Ishikawa (cell line): ENCODE measurements around the gene SUPT20H.

Experiments
- CEBPB ChIP-seq: IDR thresholded peaks from 2 replicates; pipeline ENCODE4 v1.6.1; 2012
- CREB1 ChIP-seq: IDR thresholded peaks from 2 replicates; pipeline ENCODE4 v1.6.1; 2012; ENCODE audit warnings: low read depth
- EGR1 ChIP-seq: IDR thresholded peaks from 2 replicates; pipeline ENCODE4 v1.6.1; 2012
- EP300 ChIP-seq: IDR thresholded peaks from 2 replicates; pipeline ENCODE4 v1.6.1; 2012; ENCODE audit warnings: borderline replicate concordance
- FOXM1 ChIP-seq: IDR thresholded peaks from 2 replicates; pipeline ENCODE4 v1.6.1; 2012; ENCODE audit warnings: low read depth, borderline replicate concordance
- RAD21 ChIP-seq: IDR thresholded peaks from 2 replicates; pipeline ENCODE4 v1.6.1; 2012; ENCODE audit warnings: low read depth
- TAF1 ChIP-seq: IDR thresholded peaks from 2 replicates; pipeline ENCODE4 v1.6.1; 2012; ENCODE audit warnings: low read depth, mild to moderate bottlenecking
- TCF12 ChIP-seq: IDR thresholded peaks from 2 replicates; pipeline ENCODE4 v1.6.1; 2012; ENCODE audit warnings: low read depth
- YY1 ChIP-seq: IDR thresholded peaks from 2 replicates; pipeline ENCODE4 v1.6.1; 2012; ENCODE audit warnings: low read depth
- TF ChIP-seq, protein P1 (sequence below): IDR thresholded peaks from 2 replicates; pipeline ENCODE4 v1.6.1; 2012; ENCODE audit warnings: low read depth, mild to moderate bottlenecking
- TF ChIP-seq, protein P2 (sequence below): IDR thresholded peaks from 2 replicates; pipeline ENCODE4 v1.6.1; 2012
- TF ChIP-seq, protein P3 (sequence below): IDR thresholded peaks from 2 replicates; pipeline ENCODE4 v1.6.1; 2012

DNA sequence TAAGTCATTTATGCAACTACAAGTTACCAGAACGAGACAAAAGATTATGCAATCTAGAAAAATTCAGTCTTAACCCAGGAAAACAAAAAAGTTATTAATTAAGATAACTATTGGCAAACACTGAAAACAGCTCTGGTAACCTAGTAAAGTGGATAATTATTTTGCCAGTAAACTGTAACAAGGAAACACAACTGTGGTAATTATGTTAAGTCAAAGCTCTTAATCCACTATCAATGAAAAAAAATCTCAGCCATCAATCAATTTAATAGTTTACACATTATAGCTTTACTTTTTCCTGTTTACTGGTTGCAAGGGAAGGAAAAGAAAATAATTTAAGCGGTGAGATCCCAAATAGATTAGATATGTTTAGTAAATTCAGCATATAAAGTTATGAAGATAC, 47.7 kb downstream of the SUPT20H start:
- TF ChIP-seq, protein P1, sequence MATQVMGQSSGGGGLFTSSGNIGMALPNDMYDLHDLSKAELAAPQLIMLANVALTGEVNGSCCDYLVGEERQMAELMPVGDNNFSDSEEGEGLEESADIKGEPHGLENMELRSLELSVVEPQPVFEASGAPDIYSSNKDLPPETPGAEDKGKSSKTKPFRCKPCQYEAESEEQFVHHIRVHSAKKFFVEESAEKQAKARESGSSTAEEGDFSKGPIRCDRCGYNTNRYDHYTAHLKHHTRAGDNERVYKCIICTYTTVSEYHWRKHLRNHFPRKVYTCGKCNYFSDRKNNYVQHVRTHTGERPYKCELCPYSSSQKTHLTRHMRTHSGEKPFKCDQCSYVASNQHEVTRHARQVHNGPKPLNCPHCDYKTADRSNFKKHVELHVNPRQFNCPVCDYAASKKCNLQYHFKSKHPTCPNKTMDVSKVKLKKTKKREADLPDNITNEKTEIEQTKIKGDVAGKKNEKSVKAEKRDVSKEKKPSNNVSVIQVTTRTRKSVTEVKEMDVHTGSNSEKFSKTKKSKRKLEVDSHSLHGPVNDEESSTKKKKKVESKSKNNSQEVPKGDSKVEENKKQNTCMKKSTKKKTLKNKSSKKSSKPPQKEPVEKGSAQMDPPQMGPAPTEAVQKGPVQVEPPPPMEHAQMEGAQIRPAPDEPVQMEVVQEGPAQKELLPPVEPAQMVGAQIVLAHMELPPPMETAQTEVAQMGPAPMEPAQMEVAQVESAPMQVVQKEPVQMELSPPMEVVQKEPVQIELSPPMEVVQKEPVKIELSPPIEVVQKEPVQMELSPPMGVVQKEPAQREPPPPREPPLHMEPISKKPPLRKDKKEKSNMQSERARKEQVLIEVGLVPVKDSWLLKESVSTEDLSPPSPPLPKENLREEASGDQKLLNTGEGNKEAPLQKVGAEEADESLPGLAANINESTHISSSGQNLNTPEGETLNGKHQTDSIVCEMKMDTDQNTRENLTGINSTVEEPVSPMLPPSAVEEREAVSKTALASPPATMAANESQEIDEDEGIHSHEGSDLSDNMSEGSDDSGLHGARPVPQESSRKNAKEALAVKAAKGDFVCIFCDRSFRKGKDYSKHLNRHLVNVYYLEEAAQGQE: no peak
- TF ChIP-seq, protein P2, sequence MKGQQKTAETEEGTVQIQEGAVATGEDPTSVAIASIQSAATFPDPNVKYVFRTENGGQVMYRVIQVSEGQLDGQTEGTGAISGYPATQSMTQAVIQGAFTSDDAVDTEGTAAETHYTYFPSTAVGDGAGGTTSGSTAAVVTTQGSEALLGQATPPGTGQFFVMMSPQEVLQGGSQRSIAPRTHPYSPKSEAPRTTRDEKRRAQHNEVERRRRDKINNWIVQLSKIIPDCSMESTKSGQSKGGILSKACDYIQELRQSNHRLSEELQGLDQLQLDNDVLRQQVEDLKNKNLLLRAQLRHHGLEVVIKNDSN: no peak
- no peak for TF ChIP-seq FOXM1
- no peak for TF ChIP-seq YY1
- TF ChIP-seq CREB1: no peak
- no peak for TF ChIP-seq EP300
- TF ChIP-seq, protein P3, sequence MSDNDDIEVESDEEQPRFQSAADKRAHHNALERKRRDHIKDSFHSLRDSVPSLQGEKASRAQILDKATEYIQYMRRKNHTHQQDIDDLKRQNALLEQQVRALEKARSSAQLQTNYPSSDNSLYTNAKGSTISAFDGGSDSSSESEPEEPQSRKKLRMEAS: no peak
- no peak for TF ChIP-seq TAF1
- TF ChIP-seq RAD21: no peak
- no peak for TF ChIP-seq EGR1
- TF ChIP-seq TCF12: no peak
- TF ChIP-seq CEBPB: no peak
